Stimulated activated CD4-positive, alpha-beta T cell treated with anti-CD3 and anti-CD28 coated beads, Interleukin-15, amount 100 ng/mL, for 48 hours (primary cell): ENCODE measurements around the gene NYAP1.
A peak's percentile ranks its signal among the peaks of the same experiment; 100 is the strongest.

Experiments used
- DNase-seq, 2 donors: peaks; one replicate each; pipeline ENCODE4 v3.0.0-alpha.2; 2020; ENCODE audit warnings: low read depth in 2 of 2

The NYAP1 gene

DNA sequence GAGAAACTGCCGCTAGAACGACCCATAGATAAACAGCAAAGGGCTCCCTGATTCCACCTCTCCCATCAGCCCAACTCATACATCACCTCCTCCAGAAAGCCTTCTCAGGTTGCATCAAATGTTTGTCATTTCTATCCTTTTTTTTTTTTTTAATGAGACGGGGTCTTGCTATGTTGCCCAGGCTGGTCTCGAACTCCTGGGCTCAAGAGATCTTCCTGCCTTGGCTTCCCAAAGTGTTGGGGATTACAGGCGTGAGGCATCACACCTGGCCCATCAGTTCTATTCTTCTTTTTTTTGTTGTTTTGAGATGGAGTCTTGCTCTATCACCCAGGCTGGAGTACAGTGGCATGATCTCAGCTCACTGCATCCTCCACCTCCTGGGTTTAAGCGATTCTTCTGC, 26.7 kb upstream of the NYAP1 start:
- no peak for DNase-seq

GRCh38 chr7:100464210-100464660, 19.5 kb upstream of the NYAP1 start, which contains the start of gene SPACDR:
Gene SPACDR, minus strand, starts transcription at chr7:100464260. Its CDS starts 235 bp downstream, at chr7:100464025.
- DNase-seq, result no peak

DNA sequence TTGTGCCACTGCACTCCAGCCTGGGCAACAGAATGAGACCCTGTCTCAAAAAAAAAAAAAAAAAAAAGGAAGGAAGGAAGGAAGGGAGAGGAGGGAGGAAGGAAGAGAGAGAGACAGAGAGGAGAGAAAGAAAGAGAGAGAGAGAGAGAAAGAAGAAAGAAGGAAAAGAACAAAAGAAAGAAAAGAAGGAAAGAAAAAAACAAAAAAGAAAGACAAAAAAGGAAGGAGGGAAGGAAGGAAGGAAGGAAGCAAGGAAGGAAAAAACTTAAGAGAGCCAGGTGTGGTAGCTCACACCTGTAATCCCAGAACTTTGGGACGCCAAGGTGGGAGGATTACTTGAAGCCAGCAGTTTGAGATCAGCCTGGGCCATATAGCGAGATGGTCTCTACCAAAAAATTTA, 18.9 kb upstream of the NYAP1 start:
- DNase-seq, result no peak

- no peak for DNase-seq
Measured at GRCh38 chr7:100465299-100465698, 18.4 kb upstream of the NYAP1 start.

DNA sequence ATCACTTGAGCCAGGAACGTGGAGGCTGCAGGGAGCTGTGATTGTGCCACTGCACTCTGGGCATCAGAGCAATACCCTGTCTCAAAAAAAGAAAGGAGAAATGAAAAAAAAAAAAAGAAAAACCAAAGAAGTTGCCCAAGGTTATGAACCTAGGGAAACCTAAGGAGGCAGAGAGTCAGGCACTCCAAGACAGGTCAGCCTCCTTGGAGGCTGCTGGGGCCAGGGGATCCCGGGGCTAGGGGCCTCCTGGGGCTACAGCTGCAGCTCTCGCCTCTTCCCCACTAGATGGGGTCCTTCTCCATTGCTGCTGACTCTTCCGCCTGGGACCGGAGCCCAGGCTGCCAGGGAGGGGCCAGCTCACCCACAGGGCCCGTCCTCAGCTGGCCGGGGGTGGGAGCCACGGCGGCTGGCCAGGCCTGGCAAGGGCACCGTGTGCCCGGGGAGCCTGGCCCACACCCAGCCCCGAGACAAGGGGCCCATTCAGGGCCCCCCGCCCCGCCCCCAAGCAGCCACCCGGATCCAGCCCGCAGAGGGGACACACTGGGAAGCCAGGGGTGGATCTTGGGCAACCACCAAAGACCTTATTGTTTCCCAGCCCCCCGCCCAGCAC, 17.9 kb upstream of the NYAP1 start:
- no peak for DNase-seq

- DNase-seq, result no peak
Measured at GRCh38 chr7:100466653-100467605, 16.8 kb upstream of the NYAP1 start.

- DNase-seq, result no peak
Measured at GRCh38 chr7:100467638-100468373, 15.9 kb upstream of the NYAP1 start.

- peak; percentile 50 to 71 for DNase-seq
Measured at GRCh38 chr7:100469227-100470044, 14.3 kb upstream of the NYAP1 start.

DNA sequence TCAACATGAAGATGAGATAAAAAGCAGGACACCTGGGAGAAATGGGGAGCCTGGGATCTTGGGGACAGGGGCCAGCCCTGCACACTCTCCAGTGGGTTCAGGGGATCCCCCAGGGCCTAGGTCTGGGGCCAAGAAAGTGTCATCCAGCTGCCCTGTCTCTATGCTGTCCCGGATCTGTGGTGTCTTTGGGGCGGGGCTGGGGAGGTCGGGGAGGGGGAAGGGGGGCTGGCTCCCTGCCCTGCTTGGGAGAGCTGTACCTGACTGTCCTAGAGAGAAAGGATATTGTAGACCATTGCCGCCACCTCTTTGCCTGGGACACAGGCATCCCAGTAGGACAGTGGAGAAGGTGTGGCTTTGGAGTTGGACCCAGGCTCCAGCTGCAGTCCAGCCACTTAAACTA, 12.7 kb upstream of the NYAP1 start:
- DNase-seq, result no peak

DNA sequence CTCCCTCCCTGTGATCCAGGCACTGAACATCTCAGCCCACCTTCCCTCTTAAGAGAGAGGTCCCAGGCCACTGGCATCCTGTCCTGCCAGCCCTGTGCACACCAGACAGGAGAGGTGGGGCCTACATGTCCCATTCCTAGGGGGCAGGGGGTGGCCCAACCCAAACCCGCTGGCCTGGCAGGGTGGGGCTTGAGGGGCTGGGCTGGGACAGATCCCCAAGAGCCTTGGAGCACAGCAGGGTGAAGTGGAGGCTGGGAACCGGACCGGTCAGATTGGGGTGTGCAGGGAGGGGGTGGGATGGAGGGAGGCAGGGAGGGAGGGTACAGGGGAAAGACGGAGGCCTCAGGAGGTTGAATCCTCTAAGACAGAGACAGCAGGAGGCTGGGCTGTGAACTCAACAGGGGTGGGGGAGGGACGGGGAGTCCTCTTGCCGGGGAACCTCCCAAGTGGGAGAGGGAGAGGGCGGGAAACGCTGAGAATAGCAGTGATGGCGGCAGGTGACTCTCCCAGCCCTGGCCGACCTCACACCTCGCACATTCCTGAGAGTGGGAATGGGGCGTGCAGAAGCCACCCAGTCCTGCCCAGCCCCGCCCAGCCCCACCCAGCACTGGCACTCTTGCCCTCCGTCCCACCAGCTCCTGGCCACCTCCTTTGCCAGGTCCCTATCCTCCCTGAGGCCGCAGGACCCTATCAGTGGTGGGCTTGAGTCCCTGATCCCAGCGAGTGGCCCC, 11.4 kb upstream of the NYAP1 start:
- DNase-seq, result no peak

DNA sequence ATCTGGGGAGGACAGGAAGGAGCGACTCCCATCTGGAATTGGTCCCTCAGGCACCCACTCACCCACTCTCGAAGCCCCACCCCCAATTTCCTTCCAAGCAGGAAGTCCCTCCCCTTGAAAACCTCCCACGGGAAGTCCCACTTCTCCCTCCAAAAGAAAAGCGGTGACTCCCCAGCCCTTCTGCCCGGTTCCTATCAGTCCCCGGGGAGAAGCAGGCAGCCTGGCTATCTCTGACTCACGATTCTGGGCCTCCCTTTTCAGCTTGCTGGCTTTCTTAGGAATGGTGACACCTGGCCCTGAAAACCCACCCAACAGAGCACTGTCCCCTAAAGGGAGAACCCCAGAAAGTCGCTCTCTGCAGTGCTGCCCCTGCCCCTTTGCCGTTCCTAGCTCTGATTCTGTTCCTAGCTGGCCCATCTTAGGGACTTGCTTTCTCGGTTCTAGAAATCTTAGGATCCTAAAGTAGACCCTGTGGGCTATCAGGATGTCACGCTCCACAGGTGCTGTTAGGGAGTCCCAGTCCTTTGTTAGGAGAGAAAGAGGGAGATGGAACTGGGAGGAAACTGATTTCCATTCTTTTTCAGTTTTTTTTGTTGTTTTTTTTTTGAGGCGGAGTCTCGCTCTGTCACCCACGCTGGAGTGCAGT, 10.8 kb upstream of the NYAP1 start:
- no peak for DNase-seq

GRCh38 chr7:100475549-100475948, 8.2 kb upstream of the NYAP1 start:
- no peak for DNase-seq

DNA sequence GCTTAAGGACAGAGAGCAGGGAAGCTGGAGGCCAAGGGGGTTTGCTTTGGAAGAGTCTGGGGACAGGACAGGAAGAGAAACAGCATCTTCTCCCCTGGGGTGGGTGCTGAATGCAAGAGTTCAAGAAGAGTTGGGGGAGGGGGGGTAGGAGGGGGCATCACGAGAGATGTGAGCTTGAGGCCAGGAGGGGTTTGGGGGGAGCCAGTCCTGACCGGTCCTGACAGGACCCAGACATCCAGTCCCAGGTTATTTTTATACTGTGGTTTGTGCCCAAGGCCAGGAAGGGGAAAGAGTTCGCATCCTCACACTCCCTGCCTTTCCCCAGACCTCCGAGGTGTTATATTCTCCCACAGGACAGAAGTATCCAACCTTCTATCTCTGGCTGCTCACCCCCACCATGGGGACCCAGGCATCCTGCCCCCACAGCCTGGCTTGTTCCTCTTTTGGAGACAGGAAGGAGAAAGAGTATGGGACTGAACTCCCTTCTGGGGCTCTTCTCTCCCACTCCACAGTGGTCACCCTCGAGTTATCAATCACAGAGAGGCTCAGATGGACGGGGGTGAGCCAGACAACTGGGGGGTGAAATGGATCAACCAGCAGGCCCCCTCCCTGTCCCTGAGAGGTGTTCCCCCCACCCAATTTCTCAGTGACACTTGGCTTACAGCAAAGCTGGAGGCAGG, 7.5 kb upstream of the NYAP1 start:
- DNase-seq, result no peak

GRCh38 chr7:100476903-100477870, 6.5 kb upstream of the NYAP1 start:
- peak in 1 of 2 donors; percentile 58 for DNase-seq

- no peak for DNase-seq
Measured at GRCh38 chr7:100477871-100478267, 5.9 kb upstream of the NYAP1 start.

DNA sequence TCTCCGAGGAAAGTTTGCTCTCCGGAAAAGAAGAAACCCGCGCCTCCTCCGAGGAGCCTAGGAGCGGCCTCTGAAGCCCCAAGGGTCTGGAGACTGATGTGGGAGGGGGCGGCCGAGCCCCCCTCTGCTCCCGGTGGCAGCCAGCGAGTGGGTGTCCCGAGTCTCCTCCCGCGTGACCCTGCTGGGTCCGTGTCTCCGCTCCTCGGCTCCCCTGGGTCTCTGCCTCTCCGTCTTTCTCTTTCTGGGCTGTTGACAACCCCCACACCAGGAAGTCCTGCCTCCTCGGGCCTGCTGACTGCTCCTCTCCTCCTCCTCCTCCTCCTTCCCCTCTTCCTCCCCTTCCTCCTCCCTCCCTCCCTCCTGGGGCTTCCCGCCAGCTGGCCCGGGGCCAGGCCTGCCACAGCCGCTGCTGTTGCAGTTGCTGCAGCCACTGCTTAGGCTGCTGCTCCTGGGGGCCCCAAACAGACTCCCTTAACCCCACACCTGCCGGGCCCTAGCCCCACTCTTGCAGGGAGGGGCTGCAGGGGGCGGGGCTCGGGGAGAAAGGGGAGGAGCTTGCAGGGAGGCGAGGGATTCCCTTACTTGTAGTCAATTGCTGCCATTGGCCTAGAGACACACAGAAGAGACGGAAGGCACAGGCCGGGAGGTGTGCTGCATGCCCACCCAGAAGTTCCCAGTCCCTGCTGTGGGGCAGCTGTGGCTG, 4.6 kb upstream of the NYAP1 start, which contains the start of gene TSC22D4:
TSS of gene TSC22D4 (minus strand) at position 257 of the 703 bp plus-strand sequence. CDS start 1,176 bp downstream, outside the sequence.
- peak; percentile 84 to 92 for DNase-seq

DNA sequence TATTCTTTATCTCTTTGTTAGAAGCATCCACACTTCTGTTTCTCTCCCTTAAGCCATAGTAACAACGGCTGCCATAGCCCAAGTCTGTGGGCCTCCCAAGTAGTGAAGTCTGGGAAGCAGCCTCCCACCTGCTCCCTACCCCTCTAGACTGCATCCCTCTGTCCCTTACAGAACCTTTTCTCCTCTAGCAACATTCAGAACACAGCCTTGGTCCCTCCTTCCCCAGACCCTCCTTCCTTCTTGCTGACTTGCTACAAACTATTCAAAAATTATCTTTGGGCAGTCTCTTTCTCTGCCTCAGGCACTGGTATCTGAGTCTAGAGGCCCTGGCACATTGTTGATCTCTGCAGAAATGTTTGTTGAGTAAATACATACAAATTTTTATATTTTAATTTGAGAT, 2.3 kb upstream of the NYAP1 start:
- no peak for DNase-seq

- DNase-seq, result no peak
Measured at GRCh38 chr7:100482728-100483089, 1.0 kb upstream of the NYAP1 start.
